Liver (tissue), 3 donors: ENCODE measurements around the gene LRRFIP2.

Experiments
- ATF3 ChIP-seq: IDR thresholded peaks from 2 replicates; pipeline ENCODE4 v1.6.1; 2016; ENCODE audit warnings: antibody characterized with exemption
- CTCF ChIP-seq: fragments of 150-350 bp; IDR thresholded peaks from 2 replicates; pipeline ENCODE4 v1.5.1; 2017; ENCODE audit warnings: improper control_type of control experiment, low read depth, low read length; ENCODE audit not compliant: missing input control
- FOXA1 ChIP-seq: IDR thresholded peaks from 2 replicates; pipeline ENCODE4 v1.6.1; 2016; ENCODE audit warnings: antibody characterized with exemption
- GABPA ChIP-seq, 2 donors: IDR thresholded peaks in 1 of 2; conservative IDR thresholded peaks in 1 of 2; 2 replicates each; pipeline ENCODE4 v1.6.1; 2016; ENCODE audit warnings: antibody characterized with exemption in 2 of 2, mild to moderate bottlenecking in 1 of 2, moderate library complexity in 1 of 2
- JUND ChIP-seq, 2 donors: IDR thresholded peaks; 2 replicates each; pipeline ENCODE4 v1.6.1; 2016; ENCODE audit warnings: antibody characterized with exemption in 2 of 2
- MAX ChIP-seq: IDR thresholded peaks from 2 replicates; pipeline ENCODE4 v1.6.1; 2016; ENCODE audit warnings: antibody characterized with exemption
- NR2F2 ChIP-seq: IDR thresholded peaks from 2 replicates; pipeline ENCODE4 v1.6.1; 2016; ENCODE audit warnings: antibody characterized with exemption
- RAD21 ChIP-seq, 2 donors: IDR thresholded peaks; 2 replicates each; pipeline ENCODE4 v1.6.1; 2016; ENCODE audit warnings: antibody characterized with exemption in 2 of 2, mild to moderate bottlenecking in 2 of 2
- REST ChIP-seq: IDR thresholded peaks from 2 replicates; pipeline ENCODE4 v1.6.1; 2016; ENCODE audit warnings: antibody characterized with exemption, mild to moderate bottlenecking
- SP1 ChIP-seq: IDR thresholded peaks from 2 replicates; pipeline ENCODE4 v1.6.1; 2018; ENCODE audit warnings: antibody characterized with exemption, mild to moderate bottlenecking
- TAF1 ChIP-seq: conservative IDR thresholded peaks from 2 replicates; pipeline ENCODE4 v1.6.1; 2016; ENCODE audit warnings: antibody characterized with exemption, mild to moderate bottlenecking
- YY1 ChIP-seq: IDR thresholded peaks from 2 replicates; pipeline ENCODE4 v1.6.1; 2016; ENCODE audit warnings: antibody characterized with exemption, mild to moderate bottlenecking
- ZBTB33 ChIP-seq: IDR thresholded peaks from 2 replicates; pipeline ENCODE4 v1.6.1; 2016; ENCODE audit warnings: antibody characterized with exemption
- donor health status: healthy.
- donor health status: healthy.

DNA sequence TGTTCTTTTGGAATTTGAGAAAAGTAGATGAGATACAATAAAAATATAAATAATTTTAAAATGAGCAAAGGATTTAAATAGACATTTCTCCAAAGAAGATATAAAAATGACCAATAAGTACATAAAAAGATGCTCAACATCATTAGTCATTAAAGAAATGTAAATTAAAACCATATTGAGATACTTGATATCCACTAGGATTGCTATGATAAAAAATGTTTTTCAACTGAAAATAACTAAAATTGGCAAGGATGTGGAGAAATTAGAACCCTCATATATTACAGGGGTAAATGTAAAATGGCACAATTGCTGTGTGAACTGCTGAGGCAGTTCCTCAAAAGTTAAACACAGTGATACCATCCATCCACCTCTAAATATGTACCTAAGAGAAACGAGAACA lies 38.8 kb downstream of the LRRFIP2 start:
- TF ChIP-seq CTCF (no peak), YY1 (no peak), ZBTB33 (no peak), JUND (IDR thresholded peaks at IDR 0.05) (no peak), NR2F2 (no peak), ATF3 (no peak), FOXA1 (no peak), GABPA (IDR thresholded peaks at IDR 0.05 in 1 of 2, conservative IDR thresholded peaks at IDR 0.05 in 1 of 2) (no peak), RAD21 (IDR thresholded peaks at IDR 0.05) (no peak), SP1 (no peak), REST (no peak), TAF1 (no peak), MAX (no peak)
